MV-4-11 (cell line): ENCODE data around the gene CMPK1.
"Not testable (repeated sequence)": the region's sequence is repeated elsewhere in the genome, so short reads cannot be mapped to it uniquely, and the experiment has no call there.

ENCODE experiments used
- DNase-seq: peaks from one replicate; lab custom pipeline; 2025; lab: John Stamatoyannopoulos, UW

Gene CMPK1

GRCh38 chr1:47333578-47333921 is at the start of gene CMPK1:
Gene CMPK1 (plus strand): TSS chr1:47333790. CDS start chr1:47333946, 156 bp downstream.
- DNase-seq: peak; percentile 66

GRCh38 chr1:47288116-47288515 is 45.5 kb upstream of the CMPK1 start:
- DNase-seq: not testable (repeated sequence)

GRCh38 chr1:47294863-47295262 is 38.7 kb upstream of the CMPK1 start:
- not testable (repeated sequence) for DNase-seq

- DNase-seq: no peak
These were observed 38.0 kb upstream of the CMPK1 start for GRCh38 chr1:47295579-47295978.

GRCh38 chr1:47298025-47298699 is 35.4 kb upstream of the CMPK1 start:
- DNase-seq: no peak

- no peak for DNase-seq
These were observed 31.1 kb upstream of the CMPK1 start for GRCh38 chr1:47302472-47302871.

- no peak for DNase-seq
These were observed 24.2 kb upstream of the CMPK1 start for GRCh38 chr1:47309427-47309826.

GRCh38 chr1:47313915-47314664 is 19.5 kb upstream of the CMPK1 start, which contains the start of gene STIL:
Gene STIL (minus strand): TSS chr1:47314147. CDS start chr1:47310319, 3,828 bp downstream.
- DNase-seq: peak; percentile 100

- DNase-seq: no peak
These were observed 15.7 kb upstream of the CMPK1 start for GRCh38 chr1:47317841-47318240.

- not testable (repeated sequence) for DNase-seq
These were observed 13.6 kb upstream of the CMPK1 start for GRCh38 chr1:47319968-47320367.

GRCh38 chr1:47323599-47324031 is 10.0 kb upstream of the CMPK1 start:
- DNase-seq: peak; percentile 64

GRCh38 chr1:47324682-47325081 is 8.9 kb upstream of the CMPK1 start:
- no peak for DNase-seq

- no peak for DNase-seq
These were observed 8.1 kb upstream of the CMPK1 start for GRCh38 chr1:47325528-47325927.

- no peak for DNase-seq
These were observed 7.3 kb upstream of the CMPK1 start for GRCh38 chr1:47326271-47326670.

- DNase-seq: no peak
These were observed 4.6 kb upstream of the CMPK1 start for GRCh38 chr1:47328992-47329391.

GRCh38 chr1:47330212-47330611 is 3.4 kb upstream of the CMPK1 start:
- no peak for DNase-seq

- no peak for DNase-seq
These were observed 1.7 kb upstream of the CMPK1 start for GRCh38 chr1:47331875-47332274.

- no peak for DNase-seq
These were observed 612 bp upstream of the CMPK1 start for GRCh38 chr1:47332779-47333577.

- peak; percentile 75 for DNase-seq
These were observed 553 bp downstream of the CMPK1 start for GRCh38 chr1:47333922-47334764.

- DNase-seq: no peak
These were observed 1.3 kb downstream of the CMPK1 start for GRCh38 chr1:47334765-47335435.

- no peak for DNase-seq
These were observed 3.8 kb downstream of the CMPK1 start for GRCh38 chr1:47337350-47337749.
